HepG2 (cell line): ENCODE results near the gene TEKT1. TPM values are rescaled to one million over a fixed set of nuclear protein-coding genes. Genes with fewer than 3 reads are reported as not detected.

ENCODE experiments used
- ATF7 ChIP-seq, 2 experiments: fragments of 450-650 bp in 1 of 2; sonication (generic) in 1 of 2; formaldehyde crosslinking in 1 of 2; IDR thresholded peaks; 2 replicates each; pipeline versions ENCODE4 v1.4.0 to v1.6.1; 2016 to 2020; ENCODE audit warnings: antibody characterized with exemption in 1 of 2, mild to moderate bottlenecking in 1 of 2, missing genetic modification reagents in 1 of 2
- ELF3 ChIP-seq: IDR thresholded peaks from 2 replicates; pipeline ENCODE4 v1.6.1; 2016; ENCODE audit warnings: missing genetic modification reagents, missing compliant biosample characterization
- FOXP1 ChIP-seq, 2 experiments: fragments of 450-650 bp in 1 of 2; IDR thresholded peaks; 2 replicates each; pipeline ENCODE4 v1.6.1; 2017 to 2018; ENCODE audit warnings: antibody characterized with exemption in 1 of 2
- HNRNPUL1 ChIP-seq: fragments of 200-400 bp; formaldehyde crosslinking; IDR thresholded peaks from 2 replicates; pipeline ENCODE4 v1.6.1; 2017; ENCODE audit warnings: low read depth, mild to moderate bottlenecking, low read length, moderate library complexity
- MAFK ChIP-seq, 2 experiments: IDR thresholded peaks in 1 of 2; conservative IDR thresholded peaks in 1 of 2; 2 replicates each; pipeline ENCODE4 v1.6.1; 2011; ENCODE audit warnings: improper control_type of control experiment in 2 of 2, low read length in 2 of 2
- MTF1 ChIP-seq: sonication (generic); formaldehyde crosslinking; IDR thresholded peaks from 2 replicates; pipeline ENCODE4 v1.5.0; 2020; ENCODE audit warnings: missing genetic modification reagents
- NRL ChIP-seq: sonication (generic); formaldehyde crosslinking; IDR thresholded peaks from 2 replicates; pipeline ENCODE4 v1.5.0; 2020; ENCODE audit warnings: missing genetic modification reagents, mild to moderate bottlenecking, moderate library complexity, borderline replicate concordance
- POLR2G ChIP-seq: fragments of 200-400 bp; formaldehyde crosslinking; IDR thresholded peaks from 2 replicates; pipeline ENCODE4 v1.6.1; 2018; ENCODE audit warnings: mild to moderate bottlenecking, low read depth, low read length, moderate library complexity
- PRMT3 ChIP-seq: sonication (generic); formaldehyde crosslinking; IDR thresholded peaks from 2 replicates; pipeline ENCODE4 v1.8.1; 2022; ENCODE audit warnings: low read depth, mild to moderate bottlenecking, moderate library complexity, missing genetic modification reagents, borderline replicate concordance
- PRPF4 ChIP-seq: fragments of 200-400 bp; formaldehyde crosslinking; IDR thresholded peaks from 2 replicates; pipeline ENCODE4 v1.6.1; 2016; ENCODE audit warnings: low read length, low read depth; ENCODE audit not compliant: poor library complexity, severe bottlenecking
- REL ChIP-seq: sonication (generic); formaldehyde crosslinking; conservative IDR thresholded peaks from 2 replicates; pipeline ENCODE4 v1.8.0; 2022; ENCODE audit warnings: mild to moderate bottlenecking, missing genetic modification reagents, moderate library complexity
- THAP11 ChIP-seq: IDR thresholded peaks from 2 replicates; pipeline ENCODE4 v1.6.1; 2016; ENCODE audit warnings: missing biosample characterization, missing genetic modification reagents
- ZNF850 ChIP-seq: sonication (generic); formaldehyde crosslinking; conservative IDR thresholded peaks from 2 replicates; pipeline ENCODE4 v1.9.0; 2021; ENCODE audit warnings: mild to moderate bottlenecking, missing genetic modification reagents
- ZZZ3 ChIP-seq: sonication (generic); formaldehyde crosslinking; IDR thresholded peaks from 2 replicates; pipeline ENCODE4 v1.4.0; 2020; ENCODE audit warnings: missing genetic modification reagents, mild to moderate bottlenecking, borderline replicate concordance
- polyA plus RNA-seq, 8 experiments: library from polyadenylated mRNA; depleted of rRNA in 3 of 8; stranded (reverse) in 7 of 8; unstranded in 1 of 8; fragments of >200 nt; fragmentation: Illumina TruSeq in 4 of 8; extraction: Trizol in 4 of 8; gene quantifications; 2 replicates each; pipeline versions ENCODE4 v1.2.1 to v1.2.3, GENCODE V29; 2011 to 2016; ENCODE audit warnings: low read depth in 4 of 8, missing spikeins in 1 of 8, mixed read lengths in 1 of 8; ENCODE audit not compliant: insufficient read depth in 1 of 8
- total RNA-seq, 5 experiments: library from RNA; depleted of rRNA; stranded (reverse); fragments of >200 nt; fragmentation: Illumina TruSeq; extraction: Trizol; gene quantifications; 2 replicates each; pipeline ENCODE4 v1.2.3, GENCODE V29; 2016; ENCODE audit warnings: low read depth in 1 of 5
- TF ChIP-seq, protein P1 (sequence below): sonication (generic); formaldehyde crosslinking; IDR thresholded peaks from 2 replicates; pipeline ENCODE4 v1.4.0; 2020; ENCODE audit warnings: mild to moderate bottlenecking, low read depth, missing genetic modification reagents
- TF ChIP-seq, protein P2 (sequence below): sonication (generic); formaldehyde crosslinking; IDR thresholded peaks from 2 replicates; pipeline ENCODE4 v1.9.0; 2022; ENCODE audit warnings: low read depth, missing genetic modification reagents
- TF ChIP-seq, protein P3 (sequence below): sonication (generic); formaldehyde crosslinking; IDR thresholded peaks from 2 replicates; pipeline ENCODE4 v1.8.0; 2023; ENCODE audit warnings: mild to moderate bottlenecking, missing genetic modification reagents
- TF ChIP-seq, protein P4 (sequence below): sonication (generic); formaldehyde crosslinking; IDR thresholded peaks from 2 replicates; pipeline ENCODE4 v1.9.0; 2021; ENCODE audit warnings: missing genetic modification reagents, borderline replicate concordance
- TF ChIP-seq, protein P5 (sequence below): sonication (generic); formaldehyde crosslinking; IDR thresholded peaks from 2 replicates; pipeline ENCODE4 v1.4.0; 2020; ENCODE audit warnings: missing genetic modification reagents
- TF ChIP-seq, protein P6 (sequence below): sonication (generic); formaldehyde crosslinking; IDR thresholded peaks from 2 replicates; pipeline ENCODE4 v1.5.0; 2020; ENCODE audit warnings: mild to moderate bottlenecking, missing genetic modification reagents

The TEKT1 gene
- total and polyA plus RNA-seq, 2 of the 13 experiments (the other 11 are each of a cell fraction or from before 2014, with no cell fraction given), result not detected

DNA sequence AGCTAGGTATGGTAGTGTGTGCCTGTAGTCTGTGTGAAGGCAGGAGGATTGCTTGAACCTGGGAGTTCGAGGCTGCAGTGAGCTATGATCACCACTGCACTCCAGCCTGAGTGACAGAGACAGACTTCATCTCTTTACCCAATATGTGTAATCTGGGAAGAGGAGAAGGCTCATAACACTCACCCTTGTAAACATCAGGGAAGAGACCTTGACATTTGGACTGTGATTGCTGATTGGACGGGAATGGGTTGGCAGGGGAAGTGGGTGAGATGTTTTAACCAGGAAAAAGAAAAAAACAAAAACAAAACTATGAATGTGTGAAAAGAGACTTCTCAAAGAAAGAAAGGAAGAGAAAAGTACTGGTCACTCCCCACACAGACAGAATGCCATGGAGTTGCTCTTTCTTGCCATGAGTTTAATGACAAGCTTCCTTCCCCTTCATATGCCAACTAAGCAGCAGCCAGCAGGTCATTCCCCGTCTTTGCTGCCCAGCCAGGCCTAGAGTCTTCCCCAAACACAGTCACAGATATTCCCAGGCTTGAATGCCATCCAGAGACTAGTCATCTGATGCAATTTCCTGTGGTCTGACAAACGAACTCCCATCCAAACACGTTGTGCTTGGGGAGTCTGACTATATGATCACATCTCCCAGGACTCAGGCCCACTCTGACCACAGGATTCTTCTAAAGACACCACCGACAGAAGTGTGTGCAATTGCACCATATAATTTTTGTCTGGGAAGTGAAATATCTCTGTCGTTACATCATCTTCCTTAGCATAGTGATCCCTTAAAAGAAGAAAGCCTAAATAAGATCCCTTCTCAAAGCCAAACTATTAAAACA is 79.2 kb downstream of the TEKT1 start (continued):
- TF ChIP-seq, protein P1, sequence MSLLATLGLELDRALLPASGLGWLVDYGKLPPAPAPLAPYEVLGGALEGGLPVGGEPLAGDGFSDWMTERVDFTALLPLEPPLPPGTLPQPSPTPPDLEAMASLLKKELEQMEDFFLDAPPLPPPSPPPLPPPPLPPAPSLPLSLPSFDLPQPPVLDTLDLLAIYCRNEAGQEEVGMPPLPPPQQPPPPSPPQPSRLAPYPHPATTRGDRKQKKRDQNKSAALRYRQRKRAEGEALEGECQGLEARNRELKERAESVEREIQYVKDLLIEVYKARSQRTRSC (CRISPR knock-in tag), result no peak
- TF ChIP-seq ATF7 (IDR thresholded peaks at IDR 0.05), result no peak
- TF ChIP-seq ATF7 (CRISPR knock-in tag; IDR thresholded peaks at IDR 0.05), result no peak
- TF ChIP-seq, protein P2, sequence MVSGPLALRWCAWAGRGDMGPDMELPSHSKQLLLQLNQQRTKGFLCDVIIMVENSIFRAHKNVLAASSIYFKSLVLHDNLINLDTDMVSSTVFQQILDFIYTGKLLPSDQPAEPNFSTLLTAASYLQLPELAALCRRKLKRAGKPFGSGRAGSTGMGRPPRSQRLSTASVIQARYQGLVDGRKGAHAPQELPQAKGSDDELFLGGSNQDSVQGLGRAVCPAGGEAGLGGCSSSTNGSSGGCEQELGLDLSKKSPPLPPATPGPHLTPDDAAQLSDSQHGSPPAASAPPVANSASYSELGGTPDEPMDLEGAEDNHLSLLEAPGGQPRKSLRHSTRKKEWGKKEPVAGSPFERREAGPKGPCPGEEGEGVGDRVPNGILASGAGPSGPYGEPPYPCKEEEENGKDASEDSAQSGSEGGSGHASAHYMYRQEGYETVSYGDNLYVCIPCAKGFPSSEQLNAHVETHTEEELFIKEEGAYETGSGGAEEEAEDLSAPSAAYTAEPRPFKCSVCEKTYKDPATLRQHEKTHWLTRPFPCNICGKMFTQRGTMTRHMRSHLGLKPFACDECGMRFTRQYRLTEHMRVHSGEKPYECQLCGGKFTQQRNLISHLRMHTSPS (CRISPR knock-in tag), result 0 out of 2 replicates have a peak, but pooled peaks have one; percentile 54
- TF ChIP-seq ZZZ3 (CRISPR knock-in tag), result no peak
- TF ChIP-seq HNRNPUL1, result no peak
- TF ChIP-seq PRPF4, result no peak
- TF ChIP-seq ZNF850 (CRISPR knock-in tag), result no peak
- no peak for TF ChIP-seq PRMT3 (CRISPR knock-in tag)
- no peak for TF ChIP-seq POLR2G
- TF ChIP-seq, protein P3, sequence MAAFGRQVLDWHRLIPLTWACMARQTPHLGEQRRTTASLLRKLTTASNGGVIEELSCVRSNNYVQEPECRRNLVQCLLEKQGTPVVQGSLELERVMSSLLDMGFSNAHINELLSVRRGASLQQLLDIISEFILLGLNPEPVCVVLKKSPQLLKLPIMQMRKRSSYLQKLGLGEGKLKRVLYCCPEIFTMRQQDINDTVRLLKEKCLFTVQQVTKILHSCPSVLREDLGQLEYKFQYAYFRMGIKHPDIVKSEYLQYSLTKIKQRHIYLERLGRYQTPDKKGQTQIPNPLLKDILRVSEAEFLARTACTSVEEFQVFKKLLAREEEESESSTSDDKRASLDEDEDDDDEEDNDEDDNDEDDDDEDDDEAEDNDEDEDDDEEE, result no peak
- TF ChIP-seq, protein P4, sequence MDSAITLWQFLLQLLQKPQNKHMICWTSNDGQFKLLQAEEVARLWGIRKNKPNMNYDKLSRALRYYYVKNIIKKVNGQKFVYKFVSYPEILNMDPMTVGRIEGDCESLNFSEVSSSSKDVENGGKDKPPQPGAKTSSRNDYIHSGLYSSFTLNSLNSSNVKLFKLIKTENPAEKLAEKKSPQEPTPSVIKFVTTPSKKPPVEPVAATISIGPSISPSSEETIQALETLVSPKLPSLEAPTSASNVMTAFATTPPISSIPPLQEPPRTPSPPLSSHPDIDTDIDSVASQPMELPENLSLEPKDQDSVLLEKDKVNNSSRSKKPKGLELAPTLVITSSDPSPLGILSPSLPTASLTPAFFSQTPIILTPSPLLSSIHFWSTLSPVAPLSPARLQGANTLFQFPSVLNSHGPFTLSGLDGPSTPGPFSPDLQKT, result no peak
- no peak; the same call in 1 of the 2 replicates for TF ChIP-seq THAP11 (CRISPR knock-in tag)
- no peak for TF ChIP-seq FOXP1 (IDR thresholded peaks at IDR 0.05)
- TF ChIP-seq FOXP1 (CRISPR knock-in tag; IDR thresholded peaks at IDR 0.05), result peak; percentile 77
- no peak for TF ChIP-seq REL (CRISPR knock-in tag)
- TF ChIP-seq, protein P5, sequence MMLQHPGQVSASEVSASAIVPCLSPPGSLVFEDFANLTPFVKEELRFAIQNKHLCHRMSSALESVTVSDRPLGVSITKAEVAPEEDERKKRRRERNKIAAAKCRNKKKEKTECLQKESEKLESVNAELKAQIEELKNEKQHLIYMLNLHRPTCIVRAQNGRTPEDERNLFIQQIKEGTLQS (CRISPR knock-in tag), result no peak
- TF ChIP-seq ELF3 (CRISPR knock-in tag), result peak; percentile 59; the same call in 1 of the 2 replicates
- TF ChIP-seq MAFK (conservative IDR thresholded peaks at IDR 0.05 in 1 of 2, IDR thresholded peaks at IDR 0.05 in 1 of 2; ENCODE audit: low read length in 2 of 2), result no peak
- TF ChIP-seq, protein P6, sequence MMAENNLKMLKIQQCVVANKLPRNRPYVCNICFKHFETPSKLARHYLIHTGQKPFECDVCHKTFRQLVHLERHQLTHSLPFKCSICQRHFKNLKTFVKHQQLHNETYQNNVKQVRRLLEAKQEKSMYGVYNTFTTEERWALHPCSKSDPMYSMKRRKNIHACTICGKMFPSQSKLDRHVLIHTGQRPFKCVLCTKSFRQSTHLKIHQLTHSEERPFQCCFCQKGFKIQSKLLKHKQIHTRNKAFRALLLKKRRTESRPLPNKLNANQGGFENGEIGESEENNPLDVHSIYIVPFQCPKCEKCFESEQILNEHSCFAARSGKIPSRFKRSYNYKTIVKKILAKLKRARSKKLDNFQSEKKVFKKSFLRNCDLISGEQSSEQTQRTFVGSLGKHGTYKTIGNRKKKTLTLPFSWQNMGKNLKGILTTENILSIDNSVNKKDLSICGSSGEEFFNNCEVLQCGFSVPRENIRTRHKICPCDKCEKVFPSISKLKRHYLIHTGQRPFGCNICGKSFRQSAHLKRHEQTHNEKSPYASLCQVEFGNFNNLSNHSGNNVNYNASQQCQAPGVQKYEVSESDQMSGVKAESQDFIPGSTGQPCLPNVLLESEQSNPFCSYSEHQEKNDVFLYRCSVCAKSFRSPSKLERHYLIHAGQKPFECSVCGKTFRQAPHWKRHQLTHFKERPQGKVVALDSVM, result no peak
- no peak for TF ChIP-seq NRL (CRISPR knock-in tag)
- TF ChIP-seq MTF1 (CRISPR knock-in tag), result no peak
